Activated naive CD4-positive, alpha-beta T cell treated with Interleukin-2 at 50 U/mL for 16 hours (primary cell): Measurements from ENCODE around the gene LYPD5.

Experiments used
- DNase-seq: peaks from one replicate; pipeline ENCODE4 v3.0.0-alpha.2; 2020

The LYPD5 gene

GRCh38 chr19:43749898-43750297 is 52.3 kb downstream of the LYPD5 start:
- DNase-seq = no peak

- no peak for DNase-seq
These were observed 53.1 kb downstream of the LYPD5 start for GRCh38 chr19:43749152-43749551.

GRCh38 chr19:43748685-43749084 is 53.6 kb downstream of the LYPD5 start:
- no peak for DNase-seq

GRCh38 chr19:43748205-43748594 is 54.0 kb downstream of the LYPD5 start:
- DNase-seq = no peak

GRCh38 chr19:43747557-43748204 is 54.6 kb downstream of the LYPD5 start:
- DNase-seq = no peak
